PC-3 (cell line): ENCODE results near the gene CCDC87. TPM values are rescaled to one million over a fixed set of nuclear protein-coding genes. Genes with fewer than 3 reads are reported as not detected.

ENCODE experiments used
- ATAC-seq: fragments of 200-7000 bp; cut with Tn5 transposase; 2 replicates; pipeline ENCODE4 v1.9.1; 2020; ENCODE audit warnings: mild to moderate bottlenecking, moderate library complexity
- BruUV-seq: library from RNA; stranded (reverse); fragments of 400-500 nt; replicated peaks from 2 replicates; lab custom pipeline; 2021; lab: Mats Ljungman, UMichigan
- CTCF ChIA-PET: fragments of 300-600 bp; sonication (Branson Sonifier 250); formaldehyde crosslinking; loops from one replicate; lab custom pipeline; 2022; ENCODE audit warnings: antibody characterized with exemption; lab: Charles Lee
- POLR2A ChIA-PET: fragments of 300-600 bp; sonication (Branson Sonifier 250); formaldehyde crosslinking; loops from one replicate; lab custom pipeline; 2022; ENCODE audit warnings: antibody characterized with exemption; ENCODE audit not compliant: unreplicated experiment; lab: Charles Lee
- DNase-seq: peaks from one replicate; pipeline ENCODE4 v3.0.0-alpha.2; 2015
- H2AFZ ChIP-seq: fragments of 300-600 bp; sonication (generic); 2 replicates; pipeline ENCODE4 v1.6.0; 2016; ENCODE audit warnings: antibody characterized with exemption, low read length
- H3F3A ChIP-seq: fragments of 300-600 bp; sonication (generic); one replicate; pipeline ENCODE4 v1.6.0; 2017; ENCODE audit warnings: antibody characterized with exemption, low read length, control low read depth, mild to moderate bottlenecking; ENCODE audit not compliant: unreplicated experiment
- H3K27ac ChIP-seq: fragments of 300-600 bp; sonication (generic); 2 replicates; pipeline ENCODE4 v1.5.1; 2016; ENCODE audit warnings: mild to moderate bottlenecking, low read length
- H3K27me3 ChIP-seq: fragments of 300-600 bp; sonication (generic); 2 replicates; pipeline ENCODE4 v1.6.1; 2016; ENCODE audit warnings: low read length, mixed read lengths
- H3K36me3 ChIP-seq: fragments of 300-600 bp; sonication (generic); 2 replicates; pipeline ENCODE4 v1.6.1; 2016; ENCODE audit warnings: low read depth, mixed run types, low read length, mixed read lengths
- H3K4me1 ChIP-seq: fragments of 300-600 bp; sonication (generic); 2 replicates; pipeline ENCODE4 v1.5.1; 2016; ENCODE audit warnings: low read length; ENCODE audit not compliant: insufficient read depth
- H3K4me2 ChIP-seq: fragments of 300-600 bp; sonication (generic); 2 replicates; pipeline ENCODE4 v1.6.0; 2016; ENCODE audit warnings: low read length
- H3K4me3 ChIP-seq: fragments of 300-600 bp; sonication (generic); 2 replicates; pipeline ENCODE4 v1.5.1; 2016; ENCODE audit warnings: mild to moderate bottlenecking, low read length, mixed read lengths
- H3K79me2 ChIP-seq: fragments of 300-600 bp; sonication (generic); 2 replicates; pipeline ENCODE4 v1.6.1; 2017; ENCODE audit warnings: low read length, mixed read lengths
- H3K9ac ChIP-seq: fragments of 300-600 bp; sonication (generic); 2 replicates; pipeline ENCODE4 v1.6.0; 2016; ENCODE audit warnings: mild to moderate bottlenecking, low read length
- H3K9me2 ChIP-seq: fragments of 300-600 bp; sonication (generic); replicated peaks from 2 replicates; pipeline ENCODE4 v1.6.1; 2016; ENCODE audit warnings: mixed run types, low read length, mixed read lengths
- H3K9me3 ChIP-seq: fragments of 300-600 bp; sonication (generic); 2 replicates; pipeline ENCODE4 v1.6.1; 2016; ENCODE audit warnings: low read length, mixed read lengths
- H4K20me1 ChIP-seq: fragments of 300-600 bp; sonication (generic); 2 replicates; pipeline ENCODE4 v1.6.1; 2016; ENCODE audit warnings: low read length, mixed read lengths
- CTCF ChIP-seq: fragments of 300-600 bp; sonication (generic); conservative IDR thresholded peaks from 2 replicates; pipeline ENCODE4 v1.5.1; 2017; ENCODE audit warnings: antibody characterized with exemption, low read depth, mild to moderate bottlenecking, low read length
- EZH2 ChIP-seq: fragments of 300-600 bp; sonication (generic); IDR thresholded peaks from one replicate; pipeline ENCODE4 v1.6.1; 2017; ENCODE audit warnings: antibody characterized with exemption, mild to moderate bottlenecking, low read length; ENCODE audit not compliant: unreplicated experiment
- EZH2phosphoT487 ChIP-seq: fragments of 300-600 bp; sonication (generic); IDR thresholded peaks from 2 replicates; pipeline ENCODE4 v1.6.1; 2018; ENCODE audit warnings: mild to moderate bottlenecking, antibody characterized with exemption, low read length, borderline replicate concordance
- intact Hi-C: fragments of 100-400 bp; cut with micrococcal nuclease; formaldehyde crosslinking; loops from 2 replicates; pipeline ENCODE4 v1.9.0; 2023
- total RNA-seq: library from RNA; depleted of rRNA; stranded (reverse); fragments of >200 nt; gene quantifications from 2 replicates; pipeline ENCODE4 v1.2.3, GENCODE V29; 2014

Gene CCDC87
- total RNA-seq, 1 experiment from 2014 or later = 0.69 TPM

- H3K4me3 ChIP-seq = no peak overlapping the region
- ChIA-PET CTCF (no interaction called here), POLR2A (no interaction called here)
- 0 out of 2 replicates have a peak, but pooled peaks cover 4% of the 10 kb centered on the region for H3K79me2 ChIP-seq
- H3K9me3 ChIP-seq = no peaks in the 10 kb centered on the region
- ATAC-seq (no peak), DNase-seq (no peak)
- H3K36me3 ChIP-seq = no peaks in the 10 kb centered on the region
- no TSS peak for BruUV-seq
- no peak overlapping the region for H3K27ac ChIP-seq
- H4K20me1 ChIP-seq = no peaks in the 10 kb centered on the region
- H3K9ac ChIP-seq = no peak overlapping the region
- H3K9me2 ChIP-seq = no peaks in the 10 kb centered on the region
- no peaks in the 10 kb centered on the region for H3K27me3 ChIP-seq
- H2AFZ ChIP-seq = no peak overlapping the region
- intact Hi-C loops = no loop called here
- H3K4me1 ChIP-seq = peaks cover 8% of the 10 kb centered on the region
- H3F3A ChIP-seq = no peaks in the 10 kb centered on the region
- no peak overlapping the region for H3K4me2 ChIP-seq
- TF ChIP-seq EZH2phosphoT487 (no peak), CTCF (no peak), EZH2 (no peak)
Measured at GRCh38 chr11:66549696-66550095, 43.2 kb downstream of the CCDC87 start.

GRCh38 chr11:66548774-66549630 lies 43.9 kb downstream of the CCDC87 start:
- no peak for TF ChIP-seq EZH2
- TF ChIP-seq EZH2phosphoT487 = no peak
- TF ChIP-seq CTCF = no peak
- Histone ChIP-seq H2AFZ (no peak overlapping the region), H4K20me1 (no peaks in the 10 kb centered on the region), H3K4me3 (no peak overlapping the region), H3K27ac (no peak overlapping the region), H3K36me3 (no peaks in the 10 kb centered on the region), H3K27me3 (no peaks in the 10 kb centered on the region), H3K9ac (no peak overlapping the region), H3F3A (no peaks in the 10 kb centered on the region), H3K4me1 (peaks cover 8% of the 10 kb centered on the region), H3K9me2 (no peaks in the 10 kb centered on the region), H3K4me2 (no peak overlapping the region), H3K79me2 (0 out of 2 replicates have a peak, but pooled peaks cover 4% of the 10 kb centered on the region), H3K9me3 (no peaks in the 10 kb centered on the region)
- no TSS peak for BruUV-seq
- ChIA-PET CTCF (no interaction called here), POLR2A (interaction anchor here (0.5 kb wide), 1 partner anchor 129 kb away, joined by 4 read pairs; the partner anchor contains the start of gene RBM4B)
- intact Hi-C loops = no loop called here
- DNase-seq = no peak
- no peak for ATAC-seq

GRCh38 chr11:66548041-66548440 lies 44.8 kb downstream of the CCDC87 start:
- no peak overlapping the region for H3K4me2 ChIP-seq
- H3K9me2 ChIP-seq = no peaks in the 10 kb centered on the region
- intact Hi-C loops = no loop called here
- no peaks in the 10 kb centered on the region for H4K20me1 ChIP-seq
- H3K79me2 ChIP-seq = 0 out of 2 replicates have a peak, but pooled peaks cover 4% of the 10 kb centered on the region
- ATAC-seq = no peak
- no peak overlapping the region for H3K4me3 ChIP-seq
- TF ChIP-seq EZH2 = no peak
- no peak for TF ChIP-seq EZH2phosphoT487
- no peak for TF ChIP-seq CTCF
- H3K27me3 ChIP-seq = no peaks in the 10 kb centered on the region
- no TSS peak for BruUV-seq
- H3K9ac ChIP-seq = no peak overlapping the region
- no peaks in the 10 kb centered on the region for H3K9me3 ChIP-seq
- H3F3A ChIP-seq = no peaks in the 10 kb centered on the region
- H3K27ac ChIP-seq = no peak overlapping the region
- ChIA-PET CTCF (no interaction called here), POLR2A (no interaction called here)
- H3K4me1 ChIP-seq = peaks cover 8% of the 10 kb centered on the region
- H3K36me3 ChIP-seq = no peaks in the 10 kb centered on the region
- no peak overlapping the region for H2AFZ ChIP-seq
- no peak for DNase-seq
